Thyroid gland (tissue), 4 donors: ENCODE measurements around the gene SH3RF2. TPM values are rescaled to one million over a fixed set of nuclear protein-coding genes. Genes with fewer than 3 reads are reported as not detected.

Source experiments
- DNase-seq, 2 donors: peaks; one replicate each; pipeline ENCODE4 v3.0.0-alpha.2; 2019
- H3K27ac ChIP-seq, 3 donors: fragments of 200-600 bp; sonication (generic); 1 replicate in 2 of 3; 2 replicates in 1 of 3; pipeline ENCODE4 v1.5.1; 2016 to 2019; ENCODE audit warnings: mild to moderate bottlenecking in 1 of 3, moderate library complexity in 1 of 3
- H3K27me3 ChIP-seq: fragments of 200-600 bp; sonication (generic); one replicate; pipeline ENCODE4 v1.5.1; 2019
- H3K36me3 ChIP-seq, 2 donors: fragments of 200-600 bp; sonication (generic); one replicate each; pipeline ENCODE4 v1.5.1; 2016 to 2019
- H3K4me1 ChIP-seq, 2 donors: fragments of 200-600 bp; sonication (generic); one replicate each; pipeline ENCODE4 v1.5.1; 2017 to 2019
- H3K4me3 ChIP-seq, 3 donors: fragments of 200-600 bp; sonication (generic); replicated peaks in 1 of 3; 1 replicate in 2 of 3; 2 replicates in 1 of 3; pipeline ENCODE4 v1.5.1; 2016; ENCODE audit warnings: mild to moderate bottlenecking in 1 of 3
- H3K9me3 ChIP-seq: fragments of 200-600 bp; sonication (generic); one replicate; pipeline ENCODE4 v1.5.1; 2017
- POLR2A ChIP-seq, 2 donors: fragments of 450-650 bp; IDR thresholded peaks; one replicate each; pipeline ENCODE4 v1.6.1; 2017; ENCODE audit warnings: antibody characterized with exemption in 2 of 2, mild to moderate bottlenecking in 2 of 2, moderate library complexity in 1 of 2
- WGBS, 2 donors: methylation state at CpG; one replicate each; pipeline ENCODE4 v1.1.5; 2017; 5-methylcytosine and 5-hydroxymethylcytosine counted together
- intact Hi-C: fragments of 100-400 bp; cut with DNase I; formaldehyde crosslinking; loops from one replicate; pipeline ENCODE4 v1.15.1; 2023
- total RNA-seq, 4 donors: library from RNA; depleted of rRNA; stranded (reverse); fragments of >200 nt; gene quantifications; one replicate each; pipeline ENCODE4 v1.2.3, GENCODE V29; 2016
- TF ChIP-seq, protein P1 (sequence below), 6 experiments: fragments of 200-600 bp in 3 of 6; fragments of 450-650 bp in 3 of 6; sonication (generic) in 3 of 6; IDR thresholded peaks; one replicate each; pipeline ENCODE4 v1.5.1; 2016 to 2019; ENCODE audit warnings: antibody characterized with exemption in 6 of 6, mild to moderate bottlenecking in 2 of 6, inconsistent platforms in 1 of 6, moderate library complexity in 1 of 6

Gene SH3RF2
- total RNA-seq, 4 donors from 2014 or later, result 3.1 to 20.8 (median 14.3) TPM

DNA sequence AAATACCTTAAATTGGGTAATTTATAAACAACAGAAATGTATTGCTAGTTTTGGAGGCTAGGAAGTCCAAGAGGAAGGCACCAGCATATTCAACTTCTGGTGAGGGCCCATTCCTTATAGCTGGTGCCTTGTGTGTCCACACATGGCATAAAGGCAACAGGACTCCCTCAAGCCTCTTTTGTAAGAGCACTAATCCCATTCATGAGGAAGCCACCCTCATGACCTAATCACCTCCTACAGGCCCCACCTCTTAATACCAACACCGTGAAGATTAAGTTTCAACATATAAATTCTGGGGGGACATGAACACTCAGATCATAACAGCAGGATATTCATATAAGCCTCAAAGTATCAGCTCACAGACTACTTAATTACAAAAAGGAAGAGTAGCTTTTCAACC, 173.0 kb downstream of the SH3RF2 start:
- Histone ChIP-seq H3K27me3 (no peaks in the 10 kb centered on the region), H3K9me3 (no peaks in the 10 kb centered on the region), H3K36me3 (peaks cover 0 to 4% of the 10 kb centered on the region in 2 donors), H3K27ac (no peak overlapping the region), H3K4me1 (no peaks in the 10 kb centered on the region), H3K4me3 (no peak overlapping the region)
- no peak for DNase-seq
- WGBS, 2 donors, result 73 to 85% methylated on average over 1 of the region's 1 CpG
- TF ChIP-seq, protein P1, sequence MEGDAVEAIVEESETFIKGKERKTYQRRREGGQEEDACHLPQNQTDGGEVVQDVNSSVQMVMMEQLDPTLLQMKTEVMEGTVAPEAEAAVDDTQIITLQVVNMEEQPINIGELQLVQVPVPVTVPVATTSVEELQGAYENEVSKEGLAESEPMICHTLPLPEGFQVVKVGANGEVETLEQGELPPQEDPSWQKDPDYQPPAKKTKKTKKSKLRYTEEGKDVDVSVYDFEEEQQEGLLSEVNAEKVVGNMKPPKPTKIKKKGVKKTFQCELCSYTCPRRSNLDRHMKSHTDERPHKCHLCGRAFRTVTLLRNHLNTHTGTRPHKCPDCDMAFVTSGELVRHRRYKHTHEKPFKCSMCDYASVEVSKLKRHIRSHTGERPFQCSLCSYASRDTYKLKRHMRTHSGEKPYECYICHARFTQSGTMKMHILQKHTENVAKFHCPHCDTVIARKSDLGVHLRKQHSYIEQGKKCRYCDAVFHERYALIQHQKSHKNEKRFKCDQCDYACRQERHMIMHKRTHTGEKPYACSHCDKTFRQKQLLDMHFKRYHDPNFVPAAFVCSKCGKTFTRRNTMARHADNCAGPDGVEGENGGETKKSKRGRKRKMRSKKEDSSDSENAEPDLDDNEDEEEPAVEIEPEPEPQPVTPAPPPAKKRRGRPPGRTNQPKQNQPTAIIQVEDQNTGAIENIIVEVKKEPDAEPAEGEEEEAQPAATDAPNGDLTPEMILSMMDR (IDR thresholded peaks at IDR 0.05), result no peak
- TF ChIP-seq POLR2A (IDR thresholded peaks at IDR 0.05), result no peak
- intact Hi-C loops, result no loop called here

DNA sequence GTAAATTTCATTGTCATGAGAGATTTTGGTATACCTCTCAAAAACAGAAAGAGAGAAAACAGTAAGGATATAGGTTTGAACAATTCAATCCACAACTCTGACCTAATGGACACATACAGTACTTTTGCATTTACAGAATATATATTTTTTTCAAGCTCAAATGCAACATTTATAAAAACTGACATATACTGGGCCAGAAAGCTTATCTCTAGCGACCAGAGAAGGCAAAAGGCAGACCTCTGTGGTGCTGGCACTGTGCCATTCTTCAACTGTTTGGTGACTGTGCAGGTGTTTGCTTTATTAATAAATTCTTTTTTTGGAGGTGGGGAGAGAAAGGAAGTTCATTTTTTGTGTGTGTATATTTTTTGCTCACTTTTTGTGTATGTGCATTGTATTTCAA, 175.0 kb downstream of the SH3RF2 start:
- 75 to 76% methylated on average over 1 of the region's 1 CpG for WGBS, 2 donors
- peaks cover 0 to 4% of the 10 kb centered on the region in 2 donors for H3K36me3 ChIP-seq
- TF ChIP-seq, protein P1 (IDR thresholded peaks at IDR 0.05), result no peak
- TF ChIP-seq POLR2A (IDR thresholded peaks at IDR 0.05), result no peak
- no peaks in the 10 kb centered on the region for H3K9me3 ChIP-seq
- H3K4me1 ChIP-seq, result no peaks in the 10 kb centered on the region
- no peak overlapping the region for H3K4me3 ChIP-seq
- intact Hi-C loops, result no loop called here
- H3K27ac ChIP-seq, result no peak overlapping the region
- peak; percentile 10 to 16 for DNase-seq
- H3K27me3 ChIP-seq, result no peaks in the 10 kb centered on the region

DNA sequence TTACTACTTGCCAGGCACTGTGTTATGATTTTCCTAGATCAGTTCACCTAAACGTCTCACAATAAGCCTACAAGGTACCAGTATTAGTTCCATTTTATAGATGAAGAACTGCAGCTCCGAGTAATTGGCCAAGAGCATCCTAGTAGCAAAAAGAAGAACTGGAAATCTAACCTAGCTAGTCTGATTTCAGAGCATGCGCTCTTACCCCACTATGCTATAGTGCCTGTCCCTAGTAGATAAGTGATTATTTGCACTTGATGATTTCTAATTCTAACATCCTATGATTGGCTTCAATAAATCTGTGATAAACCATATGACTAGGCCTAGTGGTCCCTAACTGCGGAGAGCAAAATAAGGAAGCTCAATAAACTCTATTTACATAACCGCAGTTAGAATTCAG, 176.1 kb downstream of the SH3RF2 start:
- Histone ChIP-seq H3K9me3 (no peaks in the 10 kb centered on the region), H3K4me1 (peaks cover 0 to 8% of the 10 kb centered on the region in 2 donors), H3K27ac (no peak overlapping the region), H3K36me3 (peaks cover 0 to 4% of the 10 kb centered on the region in 2 donors), H3K27me3 (no peaks in the 10 kb centered on the region), H3K4me3 (no peak overlapping the region)
- DNase-seq, result no peak
- TF ChIP-seq, protein P1 (IDR thresholded peaks at IDR 0.05), result no peak
- TF ChIP-seq POLR2A (IDR thresholded peaks at IDR 0.05), result no peak
- 84 to 99% methylated on average over 5 of the region's 5 CpGs for WGBS, 2 donors
- intact Hi-C loops, result no loop called here

Other genes starting within 250 kb of the SH3RF2 start
- gene PRELID2, start 101.2 kb upstream of the SH3RF2 start, total RNA-seq, result 10 to 100 TPM; 11.5 to 27.9 (median 21.4) TPM
- under 1 TPM in 1 of 4 donors, not detected in 3; 0.13 TPM for gene GRXCR2, start 63.6 kb upstream of the SH3RF2 start, total RNA-seq
- not detected for gene PLAC8L1, start 169.0 kb downstream of the SH3RF2 start, total RNA-seq
- gene LARS1, start 246.1 kb downstream of the SH3RF2 start, total RNA-seq, result 100 to 1,000 TPM in 1 of 4 donors, 10 to 100 TPM in 3; 75.6 to 119 (median 82.2) TPM